T-helper 22 cell (primary cell): Measurements from ENCODE around the gene GNLY.

ENCODE experiments used
- DNase-seq: peaks from one replicate; pipeline ENCODE4 v3.0.0-alpha.2; 2020; ENCODE audit warnings: low read depth

Gene GNLY

DNA sequence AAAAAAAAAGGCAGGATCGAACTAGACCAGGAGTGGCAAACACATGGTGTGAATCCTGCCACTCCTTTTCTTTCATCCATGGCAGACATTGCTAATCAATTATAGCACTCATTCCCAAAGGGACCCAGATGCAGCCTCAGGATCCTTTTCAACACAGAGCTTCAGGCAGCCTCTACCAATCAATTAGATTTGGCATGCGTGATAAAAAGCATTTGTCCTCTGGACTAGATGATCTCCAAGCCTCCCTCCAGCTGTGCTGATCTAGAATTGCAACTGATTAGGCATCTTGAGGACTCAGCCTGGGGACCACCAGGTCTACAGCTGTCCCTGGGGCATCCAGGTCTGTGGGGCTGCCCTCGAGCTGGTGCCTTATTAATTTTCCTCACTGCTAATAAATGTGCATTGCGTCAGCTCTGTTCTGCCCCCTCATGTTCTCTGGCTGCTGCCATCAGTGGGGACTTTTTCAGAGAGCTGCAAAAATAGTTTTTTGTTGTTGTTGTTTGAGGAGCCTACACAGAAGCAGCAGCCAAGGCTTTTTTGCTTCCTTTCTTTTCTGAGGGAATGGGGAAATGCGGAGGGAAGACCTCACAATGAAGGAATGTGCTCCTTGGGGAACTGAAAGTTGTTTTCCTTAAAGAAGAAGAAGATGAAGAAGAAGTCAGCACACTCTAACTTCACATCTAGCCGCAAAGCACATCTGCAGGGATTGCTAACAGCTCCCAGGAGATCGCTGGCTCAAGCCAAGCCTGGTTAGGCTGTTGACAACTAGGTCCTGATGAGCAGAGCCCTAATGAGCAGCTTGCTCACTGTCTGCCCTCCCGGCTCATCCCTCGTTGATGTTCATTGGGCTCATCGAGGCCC, 50.8 kb downstream of the GNLY start:
- no peak for DNase-seq

DNA sequence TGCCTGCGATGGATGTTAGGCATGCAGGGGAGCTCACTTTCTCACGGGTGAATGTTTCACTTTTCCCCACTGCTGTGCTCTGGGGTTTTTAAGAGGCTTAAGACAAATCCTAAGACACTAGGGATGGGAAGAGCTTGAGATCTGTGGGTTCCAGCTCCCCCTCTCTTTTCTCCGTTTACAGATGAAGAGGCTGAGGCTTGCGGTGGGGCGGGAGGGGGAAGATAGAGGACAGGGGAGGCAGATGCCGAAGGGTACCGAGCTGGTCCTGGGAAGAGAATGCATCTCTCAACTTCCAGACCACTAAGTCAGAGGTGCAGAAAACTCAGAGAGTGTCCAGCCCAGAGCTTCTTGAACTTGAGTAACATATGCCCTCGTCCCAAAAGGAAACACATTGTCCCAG, 51.5 kb downstream of the GNLY start:
- no peak for DNase-seq

DNA sequence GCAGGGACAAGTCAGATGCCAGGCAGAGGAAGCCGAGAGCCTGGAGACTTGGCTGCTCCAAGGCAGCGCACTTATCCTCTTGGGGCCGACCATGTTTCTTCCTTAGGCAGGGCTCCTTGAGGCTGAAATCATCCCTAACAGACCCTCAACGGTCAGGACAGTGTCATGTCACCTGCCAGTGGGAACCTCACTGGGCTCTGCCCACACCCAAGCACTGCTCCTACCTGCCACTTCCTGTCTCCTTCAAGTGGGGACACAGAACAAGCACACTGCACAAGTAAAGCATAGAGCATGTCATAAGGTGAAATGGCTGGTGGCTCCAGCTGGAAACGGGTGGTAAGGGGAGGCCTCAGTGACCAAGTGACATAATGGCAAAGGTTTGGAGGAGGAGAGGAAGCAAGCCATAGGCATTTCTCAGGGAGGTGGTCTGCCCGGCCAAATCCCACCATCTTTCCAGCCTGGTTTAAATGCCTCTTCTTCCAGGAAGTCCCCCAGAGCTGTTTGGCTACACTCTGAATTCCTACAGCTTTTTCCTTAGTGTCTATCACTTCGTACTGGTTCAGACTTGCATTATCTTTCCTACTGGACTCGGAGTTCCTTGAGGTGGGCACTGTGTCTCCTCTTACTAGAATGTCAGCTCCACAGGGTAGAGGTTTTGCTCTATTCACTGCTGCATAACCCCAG, 52.3 kb downstream of the GNLY start:
- DNase-seq, result no peak

GRCh38 chr2:85747441-85747840, 53.3 kb downstream of the GNLY start:
- DNase-seq, result no peak

DNA sequence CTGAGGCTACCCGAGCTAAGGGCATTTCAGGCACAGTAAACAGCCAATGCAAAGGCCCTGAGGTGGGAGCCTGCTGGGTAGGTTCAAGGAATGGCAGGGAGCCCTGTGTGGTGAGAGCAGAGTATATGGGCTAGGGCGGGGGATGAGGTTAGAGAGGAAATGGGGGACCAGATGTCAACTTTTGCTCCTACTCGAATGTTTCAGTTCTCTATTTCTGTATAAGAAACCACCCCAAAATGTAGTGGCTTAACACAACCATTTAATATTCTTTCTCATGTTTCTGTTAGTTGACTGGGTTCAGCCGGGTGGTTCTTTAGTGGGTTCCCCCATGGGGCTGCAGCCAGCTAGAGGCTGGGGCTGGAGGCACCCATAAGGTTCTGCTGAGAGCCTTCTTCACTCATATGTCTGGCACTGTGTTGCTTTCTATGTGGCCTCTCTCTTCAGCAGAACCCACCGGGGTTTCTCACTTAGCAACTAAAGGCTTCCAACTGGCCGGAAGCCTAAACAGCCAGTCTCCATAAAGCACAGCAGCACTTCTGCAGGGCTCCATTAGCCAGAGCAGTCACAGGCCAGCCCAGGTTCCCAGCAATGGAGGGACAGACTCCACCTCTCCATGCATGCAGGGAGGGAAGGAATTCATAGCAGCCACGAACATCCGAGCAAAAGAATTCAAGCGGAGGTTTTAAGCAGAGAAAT, 54.0 kb downstream of the GNLY start:
- no peak for DNase-seq
